Heart left ventricle (tissue), 13 donors: ENCODE results near the gene TRIM14.

ENCODE experiments used
- CTCF ChIP-seq, 12 donors: fragments of 200-600 bp; sonication (generic) in 4 of 12; IDR thresholded peaks; one replicate each; pipeline versions ENCODE4 v1.5.0 to v1.8.0; 2018 to 2022; ENCODE audit warnings: antibody characterized with exemption in 12 of 12, mild to moderate bottlenecking in 5 of 12
- POLR2A ChIP-seq, 2 donors: fragments of 450-650 bp; IDR thresholded peaks; one replicate each; pipeline ENCODE4 v1.6.1; 2017; ENCODE audit warnings: antibody characterized with exemption in 2 of 2, mild to moderate bottlenecking in 2 of 2, moderate library complexity in 2 of 2
- donor health status: ischemic (EF 13 %, LVEDD 7.1; RV severe dilation, severe dysfunction).
- donor health status: DM: no; HTN: yes; CAD: no.
- donor health status: DM: no; HTN: no; CAD: no.
- donor health status: ischemic (EF 25% LVEDD 6.9; RV normal size, moderate dysfunction).
- donor health status: ischemic (EF 25% LVEDD 5.7; RV mildly dilated, moderate dysfunction).
- donor health status: ischemic (EF 35%, LVEDD 5.7; RV mildly dilated, moderate dysfunction).
- donor health status: nonischemic (EF 11% LVEDD 7.7; RV severe dilation, severe dysfunction).
- donor health status: DM: yes; HTN: yes; CAD: no.
- donor health status: PGD.
- donor health status: ischemic (EF 29% LVEDD 5.4; RV normal size, mild dysfunction).
- donor health status: nonischemic (EF 23%, LVEDD 6.1; RV moderate dilation, normal function).

GRCh38 chr9:98045234-98046179 is 73.5 kb downstream of the TRIM14 start:
- TF ChIP-seq CTCF (IDR thresholded peaks at IDR 0.05) (no peak), POLR2A (IDR thresholded peaks at IDR 0.05) (no peak)
